K562 (cell line): ENCODE results near the gene CDC42SE2. TPM values are rescaled to one million over a fixed set of nuclear protein-coding genes. Genes with fewer than 3 reads are reported as not detected.

Experiments
- FIP1L1 ChIP-seq: fragments of 200-400 bp; formaldehyde crosslinking; IDR thresholded peaks from 2 replicates; pipeline ENCODE4 v1.6.1; 2018; ENCODE audit warnings: mild to moderate bottlenecking, low read depth, low read length; ENCODE audit not compliant: poor library complexity, severe bottlenecking
- KDM1A ChIP-seq, 2 experiments: fragments of 450-650 bp; IDR thresholded peaks; 2 replicates each; pipeline ENCODE4 v1.6.1; 2016; ENCODE audit warnings: mild to moderate bottlenecking in 2 of 2
- LARP7 ChIP-seq: fragments of 450-650 bp; IDR thresholded peaks from 2 replicates; pipeline ENCODE4 v1.6.1; 2016
- MAZ ChIP-seq, 2 experiments: fragments of 450-650 bp in 1 of 2; sonication (generic) in 1 of 2; formaldehyde crosslinking; IDR thresholded peaks in 1 of 2; conservative IDR thresholded peaks in 1 of 2; 2 replicates each; pipeline versions ENCODE4 v1.4.0 to v1.5.0; 2020; ENCODE audit warnings: mild to moderate bottlenecking in 1 of 2, missing genetic modification reagents in 1 of 2
- MTA1 ChIP-seq: fragments of 450-650 bp; IDR thresholded peaks from 2 replicates; pipeline ENCODE4 v1.6.1; 2017; ENCODE audit warnings: borderline replicate concordance
- MXD1 ChIP-seq: fragments of 250-450 bp; sonication (Bioruptor Pico); IDR thresholded peaks from 2 replicates; pipeline ENCODE4 v1.8.0; 2021; ENCODE audit warnings: borderline replicate concordance, mild to moderate bottlenecking, moderate library complexity; ENCODE audit not compliant: poor library complexity, severe bottlenecking
- POLR2A ChIP-seq: fragments of 450-650 bp; conservative IDR thresholded peaks from 2 replicates; pipeline ENCODE4 v1.6.1; 2016
- SMARCB1 ChIP-seq: IDR thresholded peaks from 2 replicates; pipeline ENCODE4 v1.6.1; 2011; ENCODE audit warnings: improper control_type of control experiment, low read depth; ENCODE audit not compliant: insufficient read length
- ZNF551 ChIP-seq: fragments of 250-450 bp; sonication (Bioruptor Pico); IDR thresholded peaks from 2 replicates; pipeline ENCODE4 v1.5.0; 2021; ENCODE audit warnings: mild to moderate bottlenecking, moderate library complexity
- ZNF778 ChIP-seq: fragments of 450-650 bp; formaldehyde crosslinking; IDR thresholded peaks from 2 replicates; pipeline ENCODE4 v1.4.0; 2020; ENCODE audit warnings: mild to moderate bottlenecking, moderate library complexity
- polyA plus RNA-seq, 8 experiments: library from polyadenylated mRNA; depleted of rRNA in 4 of 8; stranded (reverse) in 5 of 8; unstranded in 3 of 8; fragments of >200 nt; fragmentation: Nextera tagmentation in 2 of 8; fragmentation: Illumina TruSeq in 1 of 8; extraction: Ambion mirVana in 2 of 8; extraction: Trizol in 1 of 8; gene quantifications; 2 replicates each; pipeline versions ENCODE4 v1.2.1 to v1.2.3, GENCODE V29; 2011 to 2014; ENCODE audit warnings: inconsistent platforms in 1 of 8, missing spikeins in 1 of 8
- total RNA-seq, 7 experiments: library from RNA; depleted of rRNA in 6 of 7; stranded (reverse); fragments of >200 nt in 6 of 7; fragmentation: Illumina TruSeq in 2 of 7; extraction: Trizol in 2 of 7; gene quantifications; 2 replicates each; pipeline versions ENCODE4 v1.2.1 to v1.2.3, GENCODE V29; 2011 to 2021; ENCODE audit warnings: low replicate concordance in 1 of 7
- TF ChIP-seq, protein P1 (sequence below), 2 experiments: fragments of 450-650 bp in 1 of 2; sonication (generic) in 1 of 2; formaldehyde crosslinking in 1 of 2; IDR thresholded peaks; 2 replicates each; pipeline versions ENCODE4 v1.7.1 to v1.9.0; 2016 to 2022; ENCODE audit warnings: inconsistent platforms in 1 of 2, mild to moderate bottlenecking in 1 of 2, missing genetic modification reagents in 1 of 2
- TF ChIP-seq, protein P2 (sequence below): fragments of 450-650 bp; IDR thresholded peaks from 2 replicates; pipeline ENCODE4 v1.6.1; 2016; ENCODE audit warnings: borderline replicate concordance

CDC42SE2 gene
- total and polyA plus RNA-seq, 9 of the 15 experiments (the other 6 are each of a cell fraction or from before 2014, with no cell fraction given) = 24.8 to 44.3 (median 32.7) TPM

DNA sequence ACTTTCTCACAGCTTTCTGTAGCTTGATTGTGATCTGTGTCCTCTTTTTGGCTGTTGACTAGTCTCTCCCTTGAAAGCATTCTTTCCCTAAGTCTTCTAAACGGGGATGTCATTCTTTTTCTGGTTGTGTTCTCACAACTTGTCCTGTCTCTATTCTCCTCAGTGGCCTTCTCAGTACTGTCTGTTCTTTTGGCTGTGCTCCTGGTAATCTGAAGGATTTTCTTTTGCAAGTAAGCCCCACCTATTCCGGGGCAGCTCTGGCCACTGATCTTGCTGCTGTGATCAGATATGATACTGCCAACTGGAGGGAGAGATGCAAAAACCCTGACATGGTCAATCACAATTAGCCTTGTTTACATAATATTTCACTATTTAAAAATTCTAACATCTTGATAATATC, 172.2 kb downstream of the CDC42SE2 start (continued):
- TF ChIP-seq, protein P1, sequence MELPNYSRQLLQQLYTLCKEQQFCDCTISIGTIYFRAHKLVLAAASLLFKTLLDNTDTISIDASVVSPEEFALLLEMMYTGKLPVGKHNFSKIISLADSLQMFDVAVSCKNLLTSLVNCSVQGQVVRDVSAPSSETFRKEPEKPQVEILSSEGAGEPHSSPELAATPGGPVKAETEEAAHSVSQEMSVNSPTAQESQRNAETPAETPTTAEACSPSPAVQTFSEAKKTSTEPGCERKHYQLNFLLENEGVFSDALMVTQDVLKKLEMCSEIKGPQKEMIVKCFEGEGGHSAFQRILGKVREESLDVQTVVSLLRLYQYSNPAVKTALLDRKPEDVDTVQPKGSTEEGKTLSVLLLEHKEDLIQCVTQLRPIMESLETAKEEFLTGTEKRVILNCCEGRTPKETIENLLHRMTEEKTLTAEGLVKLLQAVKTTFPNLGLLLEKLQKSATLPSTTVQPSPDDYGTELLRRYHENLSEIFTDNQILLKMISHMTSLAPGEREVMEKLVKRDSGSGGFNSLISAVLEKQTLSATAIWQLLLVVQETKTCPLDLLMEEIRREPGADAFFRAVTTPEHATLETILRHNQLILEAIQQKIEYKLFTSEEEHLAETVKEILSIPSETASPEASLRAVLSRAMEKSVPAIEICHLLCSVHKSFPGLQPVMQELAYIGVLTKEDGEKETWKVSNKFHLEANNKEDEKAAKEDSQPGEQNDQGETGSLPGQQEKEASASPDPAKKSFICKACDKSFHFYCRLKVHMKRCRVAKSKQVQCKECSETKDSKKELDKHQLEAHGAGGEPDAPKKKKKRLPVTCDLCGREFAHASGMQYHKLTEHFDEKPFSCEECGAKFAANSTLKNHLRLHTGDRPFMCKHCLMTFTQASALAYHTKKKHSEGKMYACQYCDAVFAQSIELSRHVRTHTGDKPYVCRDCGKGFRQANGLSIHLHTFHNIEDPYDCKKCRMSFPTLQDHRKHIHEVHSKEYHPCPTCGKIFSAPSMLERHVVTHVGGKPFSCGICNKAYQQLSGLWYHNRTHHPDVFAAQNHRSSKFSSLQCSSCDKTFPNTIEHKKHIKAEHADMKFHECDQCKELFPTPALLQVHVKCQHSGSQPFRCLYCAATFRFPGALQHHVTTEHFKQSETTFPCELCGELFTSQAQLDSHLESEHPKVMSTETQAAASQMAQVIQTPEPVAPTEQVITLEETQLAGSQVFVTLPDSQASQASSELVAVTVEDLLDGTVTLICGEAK (IDR thresholded peaks at IDR 0.05) = no peak
- TF ChIP-seq, protein P1 (CRISPR knock-in tag; IDR thresholded peaks at IDR 0.05) = no peak
- TF ChIP-seq MXD1 (no peak), SMARCB1 (no peak), ZNF778 (no peak), MTA1 (no peak), MAZ (CRISPR knock-in tag; conservative IDR thresholded peaks at IDR 0.05 in 1 of 2, IDR thresholded peaks at IDR 0.05 in 1 of 2) (no peak), POLR2A (no peak), KDM1A (IDR thresholded peaks at IDR 0.05) (no peak), ZNF551 (CRISPR knock-in tag) (no peak), LARP7 (no peak), FIP1L1 (no peak)
- TF ChIP-seq, protein P2, sequence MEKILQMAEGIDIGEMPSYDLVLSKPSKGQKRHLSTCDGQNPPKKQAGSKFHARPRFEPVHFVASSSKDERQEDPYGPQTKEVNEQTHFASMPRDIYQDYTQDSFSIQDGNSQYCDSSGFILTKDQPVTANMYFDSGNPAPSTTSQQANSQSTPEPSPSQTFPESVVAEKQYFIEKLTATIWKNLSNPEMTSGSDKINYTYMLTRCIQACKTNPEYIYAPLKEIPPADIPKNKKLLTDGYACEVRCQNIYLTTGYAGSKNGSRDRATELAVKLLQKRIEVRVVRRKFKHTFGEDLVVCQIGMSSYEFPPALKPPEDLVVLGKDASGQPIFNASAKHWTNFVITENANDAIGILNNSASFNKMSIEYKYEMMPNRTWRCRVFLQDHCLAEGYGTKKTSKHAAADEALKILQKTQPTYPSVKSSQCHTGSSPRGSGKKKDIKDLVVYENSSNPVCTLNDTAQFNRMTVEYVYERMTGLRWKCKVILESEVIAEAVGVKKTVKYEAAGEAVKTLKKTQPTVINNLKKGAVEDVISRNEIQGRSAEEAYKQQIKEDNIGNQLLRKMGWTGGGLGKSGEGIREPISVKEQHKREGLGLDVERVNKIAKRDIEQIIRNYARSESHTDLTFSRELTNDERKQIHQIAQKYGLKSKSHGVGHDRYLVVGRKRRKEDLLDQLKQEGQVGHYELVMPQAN = no peak
